ENCODE results near the gene RGMB.

RGMB gene

DNA sequence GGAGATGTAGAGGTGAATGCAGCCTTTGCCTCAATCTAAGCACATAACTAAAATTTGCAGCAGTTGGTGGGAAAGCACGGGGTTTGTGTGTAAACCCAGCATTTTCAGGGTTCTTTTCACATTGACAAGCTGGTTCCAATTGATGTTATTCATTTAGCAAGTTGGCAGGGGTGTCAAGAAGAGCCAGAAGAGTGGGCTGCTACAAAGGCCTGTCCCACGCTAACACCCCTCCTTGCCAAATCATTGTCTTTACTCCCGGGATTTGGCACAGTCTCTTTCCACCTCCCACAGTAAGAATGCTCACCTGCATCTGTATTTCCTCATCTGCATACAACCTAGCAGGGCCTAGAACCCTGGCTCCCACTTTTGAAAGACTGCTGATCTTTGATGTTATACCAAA is 11.8 kb downstream of the RGMB start:
- no peak for DNase-seq (ENCODE audit: low spot score)

DNA sequence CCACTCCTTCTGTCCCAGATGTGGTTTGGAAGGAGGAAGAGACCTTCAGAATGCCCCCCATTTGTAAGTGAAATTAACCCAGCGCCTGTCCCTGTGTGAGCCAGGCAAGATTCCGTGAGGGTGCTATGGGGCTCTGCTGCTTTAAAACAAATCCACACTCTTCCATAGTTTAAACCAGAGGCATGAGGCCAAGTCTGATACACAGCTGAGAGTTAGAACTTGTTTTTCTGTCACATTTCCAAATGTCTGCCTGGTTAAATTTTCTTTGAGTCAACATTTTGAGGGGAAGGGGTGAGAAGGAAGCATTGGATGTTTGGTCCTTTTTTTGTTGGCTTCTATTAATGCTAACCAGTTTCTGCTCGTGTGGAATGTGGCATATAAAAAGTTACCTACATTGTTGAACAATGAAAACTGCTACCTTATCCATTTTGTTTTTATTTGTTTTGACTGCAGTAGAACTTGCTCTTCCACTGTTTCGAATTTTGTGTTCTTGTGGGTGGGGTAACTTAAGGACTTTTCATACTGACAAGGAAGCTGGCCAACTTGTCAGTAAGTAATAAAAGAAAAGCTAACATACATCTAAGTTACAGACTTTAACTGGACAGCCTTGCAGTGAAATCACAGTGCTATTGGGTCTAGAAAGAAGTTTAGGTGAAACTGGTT is 12.9 kb downstream of the RGMB start:
- no peak for DNase-seq (ENCODE audit: low spot score)

DNA sequence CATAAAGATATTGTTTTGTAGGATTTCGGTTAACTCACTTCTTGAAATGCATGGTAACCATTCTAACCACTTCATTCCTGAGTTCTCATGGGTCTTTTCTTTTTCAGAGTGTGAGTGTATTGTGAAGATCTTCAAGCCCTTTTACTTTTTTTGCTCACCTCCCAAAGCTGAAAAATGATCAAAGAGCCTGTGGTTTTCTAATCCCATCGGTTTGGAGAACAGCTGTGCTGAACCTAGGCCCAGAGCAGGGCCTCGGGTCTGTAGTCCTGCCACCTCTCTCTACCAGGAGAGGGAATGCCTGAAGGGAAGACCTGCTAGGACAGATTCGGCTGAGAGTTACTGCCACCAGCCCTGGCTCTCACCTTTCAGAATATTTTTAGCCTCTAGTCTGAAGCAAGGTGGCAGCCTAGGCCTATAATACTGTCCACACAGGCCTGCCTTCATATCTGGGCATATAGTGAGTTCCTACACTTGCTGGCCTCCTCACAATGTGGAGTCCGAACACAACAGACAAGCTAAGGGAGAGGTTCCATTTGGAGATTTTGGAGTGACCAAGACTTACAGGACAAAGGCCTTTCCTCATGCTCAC is 13.8 kb downstream of the RGMB start:
- DNase-seq (ENCODE audit: low spot score): no peak

DNA sequence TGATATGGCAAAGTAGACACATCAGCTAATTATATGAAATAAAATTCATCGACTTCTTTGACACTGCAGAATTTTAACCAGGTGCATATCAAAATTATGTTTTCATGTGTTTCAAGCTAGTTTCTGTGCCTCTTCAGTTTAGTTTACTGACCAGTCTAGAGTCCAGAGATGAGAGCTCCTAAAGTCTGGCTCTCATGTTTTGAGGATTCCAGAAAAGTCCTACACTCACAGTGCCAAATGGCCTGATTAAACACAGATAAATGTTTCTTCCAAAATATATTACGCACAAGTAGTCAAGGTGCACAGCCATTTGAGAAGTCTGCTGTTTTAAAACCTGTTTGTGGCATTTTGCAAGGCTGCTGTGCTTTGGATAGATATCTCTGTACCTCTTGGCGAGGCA is 15.6 kb downstream of the RGMB start:
- DNase-seq (ENCODE audit: low spot score): no peak

DNA sequence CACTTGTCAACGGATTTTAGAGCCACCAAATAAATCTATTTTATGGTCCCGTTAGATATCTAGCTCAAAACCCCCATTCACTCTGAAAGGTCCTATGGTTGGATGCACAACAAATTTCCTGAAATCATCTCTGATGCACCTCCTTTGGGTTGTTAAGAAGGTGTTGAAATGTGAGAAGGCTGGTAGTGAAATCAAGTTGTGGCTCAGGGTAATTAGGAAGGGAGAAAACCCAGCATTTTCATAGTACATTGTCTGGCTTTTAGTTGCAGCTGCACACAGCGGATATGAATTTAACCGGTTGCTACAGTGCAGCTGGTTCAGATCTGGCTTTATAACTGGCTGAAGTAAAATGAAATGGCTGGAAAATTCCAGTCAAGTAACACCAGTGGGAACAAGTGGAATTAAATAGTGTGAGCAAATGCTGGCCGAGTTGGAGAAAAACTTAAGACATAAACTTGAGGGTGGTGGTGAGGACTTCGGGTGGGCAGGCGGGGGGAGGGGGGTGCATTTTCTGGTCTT is 17.6 kb downstream of the RGMB start:
- no peak for DNase-seq (ENCODE audit: low spot score)

DNA sequence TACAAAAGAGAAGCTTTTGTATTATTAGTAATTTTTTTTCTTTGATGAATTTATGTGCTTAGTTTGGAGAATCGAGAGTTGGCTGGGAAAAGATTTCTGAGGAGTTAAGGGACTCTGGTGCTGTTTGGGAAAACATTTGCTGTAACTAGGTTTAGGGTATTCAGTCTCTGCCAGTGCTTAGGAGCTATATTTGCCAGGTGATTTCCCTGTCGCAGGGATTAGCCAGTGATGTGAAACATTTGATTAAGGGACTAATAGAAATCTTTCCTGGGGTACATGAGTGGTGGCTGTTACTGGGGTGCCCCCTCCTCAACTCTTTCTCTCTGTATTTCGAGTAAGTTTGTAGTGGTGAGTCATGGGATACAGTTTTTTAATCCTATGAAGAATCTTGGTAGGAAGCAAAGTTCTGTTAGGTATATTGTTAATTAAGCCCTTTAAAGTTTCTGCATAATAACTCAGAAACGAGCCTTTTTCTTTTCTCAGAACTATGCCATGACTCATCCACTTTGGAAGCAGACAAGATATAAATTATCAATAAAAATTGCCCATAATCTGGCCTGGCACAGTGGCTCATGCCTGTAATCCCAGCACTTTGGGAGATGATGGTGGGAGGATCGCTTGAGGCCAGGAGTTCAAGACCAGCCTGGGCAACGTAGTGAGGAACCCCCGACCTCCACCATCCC is 18.6 kb downstream of the RGMB start:
- DNase-seq (ENCODE audit: low spot score): no peak

DNA sequence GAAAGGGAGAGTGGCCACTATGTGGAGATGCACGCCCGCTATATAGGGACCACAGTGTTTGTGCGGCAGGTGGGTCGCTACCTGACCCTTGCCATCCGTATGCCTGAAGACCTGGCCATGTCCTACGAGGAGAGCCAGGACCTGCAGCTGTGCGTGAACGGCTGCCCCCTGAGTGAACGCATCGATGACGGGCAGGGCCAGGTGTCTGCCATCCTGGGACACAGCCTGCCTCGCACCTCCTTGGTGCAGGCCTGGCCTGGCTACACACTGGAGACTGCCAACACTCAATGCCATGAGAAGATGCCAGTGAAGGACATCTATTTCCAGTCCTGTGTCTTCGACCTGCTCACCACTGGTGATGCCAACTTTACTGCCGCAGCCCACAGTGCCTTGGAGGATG is 19.8 kb downstream of the RGMB start:
- DNase-seq (ENCODE audit: low spot score): no peak

DNA sequence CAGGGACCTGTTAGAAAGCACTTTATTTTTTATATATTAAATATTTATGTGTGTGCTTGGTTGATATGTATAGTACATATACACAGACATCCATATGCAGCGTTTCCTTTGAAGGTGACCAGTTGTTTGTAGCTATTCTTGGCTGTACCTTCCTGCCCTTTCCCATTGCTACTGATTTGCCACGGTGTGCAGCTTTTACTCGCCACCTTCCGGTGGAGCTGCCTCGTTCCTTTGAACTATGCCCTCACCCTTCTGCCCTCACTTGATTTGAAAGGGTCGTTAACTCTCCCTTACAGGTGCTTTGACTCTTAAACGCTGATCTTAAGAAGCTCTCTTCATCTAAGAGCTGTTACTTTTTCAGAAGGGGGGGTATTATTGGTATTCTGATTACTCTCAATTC is 20.5 kb downstream of the RGMB start:
- no peak for DNase-seq (ENCODE audit: low spot score)

DNA sequence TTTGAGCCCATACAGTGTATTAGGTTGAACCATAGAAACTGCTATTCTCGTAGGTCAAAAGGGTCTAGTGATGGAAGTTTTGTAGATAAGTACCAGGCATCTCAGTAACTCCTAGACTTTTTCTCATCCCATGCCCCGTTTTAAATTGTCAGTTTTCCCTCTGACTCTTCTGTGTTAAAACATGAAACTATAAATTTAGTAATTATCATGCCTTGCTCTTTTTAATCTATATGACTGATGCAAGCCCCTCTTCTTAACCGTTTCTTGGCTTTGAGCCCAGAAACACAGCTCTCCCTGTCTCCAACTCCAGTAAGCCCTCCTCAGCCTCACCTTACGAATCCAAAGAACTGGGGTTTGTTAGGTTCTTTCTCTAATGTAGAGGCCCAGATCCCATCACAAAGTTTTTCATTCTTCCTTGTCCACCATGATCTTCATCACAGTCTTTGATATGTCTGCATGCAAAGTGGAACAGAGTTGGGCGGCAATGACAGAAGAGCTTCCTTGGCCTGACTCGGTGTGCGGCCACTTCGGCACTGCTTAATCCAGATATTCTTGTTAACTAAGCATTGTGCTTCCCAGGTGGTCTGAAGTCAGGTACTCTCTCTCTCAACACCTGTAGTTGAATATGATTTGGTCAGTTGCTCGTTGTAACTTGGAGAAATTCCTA is 21.1 kb downstream of the RGMB start:
- DNase-seq (ENCODE audit: low spot score): no peak

DNA sequence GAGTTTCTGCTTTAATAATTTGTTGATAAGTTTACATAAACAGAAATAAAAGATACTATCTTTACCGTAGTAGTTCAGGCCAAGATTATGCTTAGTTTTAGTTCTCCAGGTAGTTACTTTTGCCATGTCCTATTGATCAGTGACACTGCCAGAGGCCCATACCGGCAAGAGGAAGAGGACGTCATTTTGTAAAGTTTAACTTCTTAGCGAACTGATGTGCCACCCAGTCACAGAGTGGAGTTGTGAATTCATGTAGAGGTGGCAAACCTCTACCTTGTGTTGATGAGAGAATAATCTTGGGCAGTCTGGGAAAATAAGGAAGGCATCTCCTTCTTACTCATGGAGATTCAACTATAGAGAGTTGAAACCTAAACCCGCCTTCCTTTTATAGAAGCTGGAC is 21.8 kb downstream of the RGMB start:
- no peak for DNase-seq (ENCODE audit: low spot score)

DNA sequence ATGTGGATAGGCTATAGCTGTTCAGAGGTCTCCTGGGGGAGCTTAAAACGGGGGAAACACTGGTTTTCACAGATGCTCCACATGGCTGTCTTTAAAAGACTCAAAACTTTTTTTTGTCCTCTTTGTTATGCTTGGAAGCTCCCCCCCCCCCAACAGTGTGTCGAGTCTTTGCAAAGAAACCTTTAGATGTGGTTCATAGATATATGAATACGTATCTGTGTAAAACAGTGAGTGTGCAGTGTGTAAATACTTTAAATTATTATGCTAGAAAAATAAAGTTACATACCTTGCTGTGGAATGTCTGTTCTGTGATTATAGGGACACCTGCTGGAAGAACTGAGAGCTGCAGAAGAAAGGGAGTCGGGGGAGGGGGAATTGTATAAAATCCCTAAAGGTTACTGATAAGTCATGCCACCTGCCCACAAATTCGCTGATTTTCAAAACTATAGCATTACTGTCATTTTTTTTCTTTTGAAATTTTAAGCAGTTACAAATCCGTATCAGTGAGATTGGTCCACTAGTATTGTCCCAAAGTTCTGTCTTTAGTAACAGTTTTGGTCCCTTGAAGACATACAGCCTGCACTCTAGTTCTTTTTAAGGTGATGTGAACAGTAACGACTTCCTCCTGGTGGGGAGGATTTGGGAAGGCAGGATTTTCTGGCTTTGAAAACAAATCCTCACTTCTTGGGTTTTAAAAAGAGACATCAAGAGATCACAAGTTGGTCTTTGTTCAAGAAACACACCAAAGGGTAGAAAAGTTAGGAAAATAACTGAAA is 22.9 kb downstream of the RGMB start:
- peak; percentile 51 for DNase-seq (ENCODE audit: low spot score)

DNA sequence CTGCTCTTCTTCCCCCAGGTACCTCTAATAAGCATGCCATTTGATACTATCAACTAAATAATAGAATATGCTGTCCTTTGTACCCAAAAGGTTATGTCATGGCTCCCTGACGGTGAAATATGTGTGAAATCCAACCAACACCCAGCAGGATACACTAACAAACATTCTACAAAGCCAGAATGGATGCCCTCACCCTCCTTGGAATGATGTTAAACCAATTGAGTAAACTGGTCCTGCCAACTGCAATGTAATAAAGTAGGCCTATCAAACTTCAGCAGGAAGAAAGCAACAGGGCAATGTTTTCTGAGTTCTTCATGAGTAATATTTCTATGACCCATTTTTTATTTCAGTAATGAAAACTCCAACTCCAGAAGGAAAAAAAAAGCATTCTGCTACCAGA is 24.9 kb downstream of the RGMB start:
- no peak for DNase-seq (ENCODE audit: low spot score)

DNA sequence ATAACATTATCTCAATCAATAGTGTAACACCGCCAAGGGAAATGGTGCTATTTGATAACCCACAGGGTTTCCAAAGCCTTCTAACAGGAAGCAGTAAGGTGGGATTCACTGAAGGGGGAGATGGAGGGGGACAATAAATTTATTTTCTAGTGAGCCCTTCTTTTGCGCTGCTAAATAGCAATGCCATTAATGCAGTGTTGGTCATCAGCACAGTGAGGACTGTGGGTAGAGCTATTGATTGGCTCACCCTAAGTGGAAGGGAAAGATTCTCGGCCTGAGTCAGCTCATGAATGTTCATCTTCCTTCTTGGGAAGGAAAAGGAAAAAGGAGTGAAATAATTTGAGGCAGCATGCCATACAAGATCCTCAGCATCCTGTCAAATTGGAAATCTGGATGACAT is 25.4 kb downstream of the RGMB start:
- no peak for DNase-seq (ENCODE audit: low spot score)

DNA sequence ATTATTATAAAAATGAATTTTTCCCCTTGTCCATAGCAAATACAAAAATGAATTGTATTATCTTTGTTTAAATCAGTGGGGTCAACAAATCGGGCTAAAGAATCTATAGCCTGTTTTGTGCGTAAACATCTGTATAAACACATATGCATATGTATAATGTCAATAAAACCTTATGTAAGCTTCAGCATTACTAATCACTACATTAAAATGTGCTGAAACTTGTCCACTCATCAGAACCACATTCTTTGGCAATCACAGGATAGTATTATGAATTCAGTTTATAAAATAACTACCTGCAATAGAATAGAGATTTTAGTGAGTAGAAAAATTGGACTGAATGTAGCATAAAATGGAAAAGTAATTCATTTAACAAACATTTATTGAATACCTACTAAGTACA is 30.6 kb downstream of the RGMB start:
- no peak for DNase-seq (ENCODE audit: low spot score)

DNA sequence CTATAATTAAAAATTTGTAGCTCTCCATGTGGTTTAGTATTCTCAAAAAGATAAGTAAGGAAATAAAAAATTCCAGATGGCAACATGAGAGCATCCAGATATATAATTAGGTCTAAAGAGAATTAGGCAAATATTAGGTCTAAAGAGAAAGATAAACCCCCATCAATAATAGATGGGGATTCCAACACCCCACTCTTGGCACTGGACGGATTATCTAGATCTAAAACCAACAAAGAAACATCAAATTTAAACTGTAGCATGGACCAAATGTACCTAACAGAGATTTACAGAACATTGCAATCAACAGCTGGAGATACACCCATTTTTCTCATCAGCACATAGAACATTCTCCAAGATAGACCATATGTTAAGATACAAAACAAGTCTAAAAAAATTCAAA is 31.6 kb downstream of the RGMB start:
- DNase-seq (ENCODE audit: low spot score): no peak

DNA sequence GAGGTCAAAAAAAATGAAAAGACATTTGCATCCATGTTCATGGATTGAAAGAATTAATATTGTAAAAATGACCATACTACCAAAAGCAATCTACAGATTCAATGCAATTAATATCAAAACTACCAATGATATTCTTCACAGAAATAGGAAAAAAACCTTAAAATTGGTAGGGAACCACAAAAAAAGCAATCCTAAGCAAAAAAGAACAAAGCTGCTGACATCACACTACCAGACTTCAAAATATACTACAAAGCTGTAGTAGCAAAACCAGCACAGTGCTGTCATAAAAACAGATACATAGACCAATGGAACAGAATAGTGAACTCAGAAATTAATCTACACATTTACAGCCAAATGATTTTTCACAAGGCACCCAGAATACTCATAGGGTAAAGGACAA is 34.3 kb downstream of the RGMB start:
- no peak for DNase-seq (ENCODE audit: low spot score)

DNA sequence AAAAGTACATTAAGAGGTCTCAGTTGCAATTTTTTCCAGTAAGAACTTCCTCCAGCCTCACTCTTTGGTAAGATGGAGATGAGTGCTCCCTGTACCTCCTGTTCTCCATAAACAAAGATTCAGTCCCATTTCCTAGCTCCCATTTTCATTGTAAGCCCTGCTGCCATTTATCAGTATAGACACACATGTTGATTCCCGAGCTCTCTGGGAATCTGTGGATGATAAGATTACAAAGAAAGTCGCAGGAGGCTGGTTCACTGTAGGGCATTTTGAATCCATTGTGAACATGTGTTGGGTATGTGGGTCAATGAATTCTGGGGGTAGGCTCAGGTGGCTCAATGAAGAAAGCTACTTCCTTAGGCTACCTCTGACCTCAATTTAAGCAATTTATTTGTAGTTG is 36.7 kb downstream of the RGMB start:
- no peak for DNase-seq (ENCODE audit: low spot score)

DNA sequence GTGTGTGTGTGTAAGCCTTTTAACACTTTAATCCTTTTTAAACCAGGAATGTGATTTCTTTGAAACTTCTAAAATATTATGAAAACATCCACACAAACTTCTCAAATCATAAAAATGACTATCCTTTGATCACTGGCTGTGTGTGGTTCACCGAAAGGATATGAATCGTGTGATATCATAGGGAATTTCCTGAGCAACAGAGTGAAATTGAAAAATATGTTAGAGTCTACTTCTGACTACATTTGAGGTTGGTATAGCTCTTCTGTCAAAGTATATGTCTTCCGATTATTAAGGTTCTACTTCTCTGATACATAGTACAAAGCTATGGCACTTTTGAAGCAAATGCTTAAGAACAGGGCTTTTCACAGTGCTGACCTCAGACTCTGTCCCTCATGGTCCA is 40.3 kb downstream of the RGMB start:
- no peak for DNase-seq (ENCODE audit: low spot score)

DNA sequence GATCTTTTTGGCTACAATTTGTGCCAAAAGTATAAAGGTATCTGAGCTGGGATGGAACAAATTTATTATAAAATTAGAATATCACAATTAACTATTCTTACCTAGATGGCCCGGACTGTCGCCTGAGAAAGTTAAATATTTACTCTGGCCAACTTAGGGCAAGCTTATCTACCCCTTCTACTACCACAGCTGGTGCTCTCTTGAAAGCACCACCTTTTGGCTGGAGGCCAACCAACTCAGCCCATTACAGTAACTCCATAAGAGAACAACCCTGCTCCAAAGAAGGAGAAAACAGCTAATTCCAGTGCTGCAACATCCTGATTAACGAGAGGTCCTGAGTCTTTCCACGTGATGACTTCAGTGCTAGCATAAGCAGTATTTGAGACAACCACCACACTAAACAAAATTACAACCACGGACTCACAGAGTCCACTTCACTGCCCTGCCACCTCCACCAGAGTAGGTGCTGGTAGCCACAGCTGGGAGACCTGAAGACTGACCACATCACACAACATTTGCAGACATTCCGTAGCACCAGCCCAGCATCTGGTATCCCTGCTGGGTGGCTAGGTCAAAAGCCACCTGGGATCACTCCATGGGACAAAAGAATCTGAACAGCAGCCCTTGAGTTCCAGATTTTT is 43.2 kb downstream of the RGMB start:
- no peak for DNase-seq (ENCODE audit: low spot score)

DNA sequence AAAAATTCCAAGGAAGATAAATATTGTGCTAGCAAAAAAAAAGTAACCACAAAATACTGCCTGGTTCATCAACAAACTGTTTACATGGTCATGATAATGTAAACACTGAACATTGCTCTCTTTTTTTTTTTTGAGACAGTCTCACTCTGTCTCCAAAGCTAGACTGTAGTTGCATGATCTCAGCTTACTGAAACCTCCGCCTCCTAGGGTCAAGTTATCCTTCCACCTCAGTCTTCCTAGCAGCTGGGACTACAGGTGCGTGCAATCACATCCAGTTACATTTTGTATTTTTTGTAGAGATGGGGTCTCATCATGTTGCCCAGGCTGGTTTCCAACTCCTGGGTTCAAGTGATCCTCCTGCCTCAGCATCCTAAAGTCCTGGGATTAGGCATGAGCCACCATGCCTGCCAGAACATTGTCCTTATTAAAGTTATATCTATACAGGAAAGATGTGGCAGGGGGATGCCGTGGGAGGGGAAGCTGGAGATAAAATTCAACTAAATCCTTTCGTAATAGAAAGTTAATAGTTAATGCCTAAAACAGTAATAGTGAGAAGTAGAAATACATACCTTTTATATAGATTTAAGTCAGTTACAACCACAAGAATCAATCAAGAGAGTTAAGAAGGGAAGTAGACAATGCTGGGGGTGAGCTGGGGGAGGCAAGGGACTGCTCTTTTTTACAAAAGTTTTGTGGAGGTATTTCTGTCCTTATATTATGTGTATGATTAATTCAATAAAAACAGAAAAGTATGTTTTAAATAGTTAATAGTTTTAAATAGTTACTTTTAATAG is 52.3 kb downstream of the RGMB start:
- DNase-seq (ENCODE audit: low spot score): no peak

DNA sequence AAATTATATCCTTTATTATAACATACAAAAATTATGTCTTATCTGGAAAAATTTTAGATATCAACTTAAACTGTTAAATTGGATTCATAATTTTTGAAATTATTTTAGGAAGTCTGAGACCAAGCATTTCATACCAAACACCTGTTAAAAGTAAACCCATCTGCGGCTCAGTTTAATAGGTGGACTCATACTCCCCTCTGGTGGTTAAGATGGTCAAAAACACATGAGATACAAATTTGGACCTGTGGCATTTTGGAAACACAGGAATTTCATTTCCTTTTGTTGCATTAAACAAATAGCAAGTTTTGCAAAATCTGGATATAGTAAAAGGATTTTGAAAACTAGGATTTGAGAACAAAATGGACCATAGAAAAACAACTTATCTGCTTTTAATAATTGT is 53.7 kb downstream of the RGMB start:
- DNase-seq (ENCODE audit: low spot score): peak; percentile 33

All from COLO829 (cell line).